Measurements from ENCODE around the gene PPP2R2B. TPM values are rescaled to one million over a fixed set of nuclear protein-coding genes. Genes with fewer than 3 reads are reported as not detected.

Gene PPP2R2B
- total RNA-seq, 3 donors from 2014 or later = 0.99 to 5.9 (median 1.2) TPM

DNA sequence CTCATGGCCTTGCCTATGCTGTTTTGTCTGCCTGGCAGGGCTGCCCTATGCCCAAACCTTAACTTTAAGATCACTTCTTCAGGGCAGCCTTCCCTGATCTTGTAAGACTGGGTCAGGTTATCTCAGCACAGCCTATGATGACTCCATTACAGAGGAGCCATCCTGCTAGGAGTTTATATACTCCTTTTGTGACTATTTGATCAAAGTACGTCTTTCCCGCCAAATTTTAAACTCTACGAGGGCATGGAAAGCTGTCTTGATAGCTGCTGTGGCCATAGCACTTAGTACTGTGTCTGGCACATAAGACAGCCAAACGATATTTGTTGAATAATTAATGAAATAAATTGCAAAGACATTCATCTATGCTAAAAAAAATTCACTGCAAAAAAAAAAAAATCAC, 60.6 kb downstream of the PPP2R2B start:
- no peaks in the 10 kb centered on the region for H3K9me3 ChIP-seq
- DNase-seq (no peak), ATAC-seq (no peak)
- no peaks in the 10 kb centered on the region for H3K4me1 ChIP-seq (ENCODE audit: low read depth)
- intact Hi-C loops (cut with DNase I, micrococcal nuclease) = no loop called here
- H3K36me3 ChIP-seq (ENCODE audit: low read depth) = no peaks in the 10 kb centered on the region
- H3K4me3 ChIP-seq = no peak overlapping the region
- TF ChIP-seq, protein P1, sequence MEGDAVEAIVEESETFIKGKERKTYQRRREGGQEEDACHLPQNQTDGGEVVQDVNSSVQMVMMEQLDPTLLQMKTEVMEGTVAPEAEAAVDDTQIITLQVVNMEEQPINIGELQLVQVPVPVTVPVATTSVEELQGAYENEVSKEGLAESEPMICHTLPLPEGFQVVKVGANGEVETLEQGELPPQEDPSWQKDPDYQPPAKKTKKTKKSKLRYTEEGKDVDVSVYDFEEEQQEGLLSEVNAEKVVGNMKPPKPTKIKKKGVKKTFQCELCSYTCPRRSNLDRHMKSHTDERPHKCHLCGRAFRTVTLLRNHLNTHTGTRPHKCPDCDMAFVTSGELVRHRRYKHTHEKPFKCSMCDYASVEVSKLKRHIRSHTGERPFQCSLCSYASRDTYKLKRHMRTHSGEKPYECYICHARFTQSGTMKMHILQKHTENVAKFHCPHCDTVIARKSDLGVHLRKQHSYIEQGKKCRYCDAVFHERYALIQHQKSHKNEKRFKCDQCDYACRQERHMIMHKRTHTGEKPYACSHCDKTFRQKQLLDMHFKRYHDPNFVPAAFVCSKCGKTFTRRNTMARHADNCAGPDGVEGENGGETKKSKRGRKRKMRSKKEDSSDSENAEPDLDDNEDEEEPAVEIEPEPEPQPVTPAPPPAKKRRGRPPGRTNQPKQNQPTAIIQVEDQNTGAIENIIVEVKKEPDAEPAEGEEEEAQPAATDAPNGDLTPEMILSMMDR (IDR thresholded peaks at IDR 0.05) = no peak

DNA sequence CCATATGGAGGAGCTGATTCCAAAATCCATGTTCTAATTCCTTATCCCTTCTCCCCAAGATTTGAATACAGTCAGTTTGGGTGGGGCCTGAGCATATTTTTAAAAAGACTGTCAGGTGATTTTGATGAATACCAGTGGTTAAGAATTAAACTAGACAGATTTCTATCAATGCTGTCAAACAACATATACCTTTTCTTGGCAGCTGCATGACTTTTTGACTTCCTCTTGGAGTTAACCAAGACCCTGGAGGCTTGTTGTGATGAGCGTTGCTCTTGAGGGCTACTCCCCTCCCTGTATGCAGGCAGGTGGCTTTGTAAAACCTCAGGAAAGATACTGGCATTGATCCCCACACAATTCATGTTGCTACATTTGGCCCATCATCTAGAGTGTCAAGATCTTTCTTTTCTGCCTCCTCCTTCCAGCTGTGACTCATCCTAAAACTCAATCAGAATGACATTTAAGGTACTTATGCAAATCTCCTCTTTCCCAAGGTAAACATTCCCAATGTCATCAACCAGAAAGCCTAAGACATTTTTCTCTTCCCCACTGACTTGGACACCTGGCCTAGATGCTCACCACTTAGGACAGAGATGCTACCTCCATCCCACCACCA, 61.7 kb downstream of the PPP2R2B start:
- intact Hi-C loops (cut with DNase I, micrococcal nuclease) = no loop called here

DNA sequence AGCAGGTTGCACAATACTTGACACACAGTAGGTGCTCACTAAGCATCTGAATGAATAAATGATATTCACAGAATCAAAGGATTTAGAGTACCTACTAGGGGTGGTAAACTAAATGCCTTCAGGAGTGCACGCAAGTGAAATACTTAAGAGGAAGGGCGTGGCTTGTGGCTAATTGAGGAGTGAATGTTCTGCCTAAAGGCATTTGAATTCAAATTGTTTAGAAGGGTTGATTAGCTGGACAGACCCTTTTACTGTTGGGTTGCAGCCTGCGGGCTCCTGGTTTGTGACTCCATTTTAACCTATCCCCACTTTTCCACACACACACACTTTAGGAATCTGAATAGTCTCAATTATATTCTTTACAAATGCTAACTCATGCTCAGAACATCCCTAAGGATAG, 63.1 kb downstream of the PPP2R2B start:
- intact Hi-C loops (cut with DNase I, micrococcal nuclease) = no loop called here
- Histone ChIP-seq H3K4me1 (ENCODE audit: low read depth) (no peaks in the 10 kb centered on the region), H3K9me3 (no peaks in the 10 kb centered on the region), H3K36me3 (ENCODE audit: low read depth) (no peaks in the 10 kb centered on the region), H3K4me3 (no peak overlapping the region)
- DNase-seq (no peak), ATAC-seq (no peak)
- TF ChIP-seq, protein P1 (IDR thresholded peaks at IDR 0.05) = no peak

More for the DNA sequence above, 61.7 kb downstream of the PPP2R2B start:
- DNase-seq (no peak), ATAC-seq (no peak)
- no peaks in the 10 kb centered on the region for H3K9me3 ChIP-seq
- TF ChIP-seq, protein P1 (IDR thresholded peaks at IDR 0.05) = no peak
- no peaks in the 10 kb centered on the region for H3K4me1 ChIP-seq (ENCODE audit: low read depth)
- no peaks in the 10 kb centered on the region for H3K36me3 ChIP-seq (ENCODE audit: low read depth)
- no peak overlapping the region for H3K4me3 ChIP-seq

DNA sequence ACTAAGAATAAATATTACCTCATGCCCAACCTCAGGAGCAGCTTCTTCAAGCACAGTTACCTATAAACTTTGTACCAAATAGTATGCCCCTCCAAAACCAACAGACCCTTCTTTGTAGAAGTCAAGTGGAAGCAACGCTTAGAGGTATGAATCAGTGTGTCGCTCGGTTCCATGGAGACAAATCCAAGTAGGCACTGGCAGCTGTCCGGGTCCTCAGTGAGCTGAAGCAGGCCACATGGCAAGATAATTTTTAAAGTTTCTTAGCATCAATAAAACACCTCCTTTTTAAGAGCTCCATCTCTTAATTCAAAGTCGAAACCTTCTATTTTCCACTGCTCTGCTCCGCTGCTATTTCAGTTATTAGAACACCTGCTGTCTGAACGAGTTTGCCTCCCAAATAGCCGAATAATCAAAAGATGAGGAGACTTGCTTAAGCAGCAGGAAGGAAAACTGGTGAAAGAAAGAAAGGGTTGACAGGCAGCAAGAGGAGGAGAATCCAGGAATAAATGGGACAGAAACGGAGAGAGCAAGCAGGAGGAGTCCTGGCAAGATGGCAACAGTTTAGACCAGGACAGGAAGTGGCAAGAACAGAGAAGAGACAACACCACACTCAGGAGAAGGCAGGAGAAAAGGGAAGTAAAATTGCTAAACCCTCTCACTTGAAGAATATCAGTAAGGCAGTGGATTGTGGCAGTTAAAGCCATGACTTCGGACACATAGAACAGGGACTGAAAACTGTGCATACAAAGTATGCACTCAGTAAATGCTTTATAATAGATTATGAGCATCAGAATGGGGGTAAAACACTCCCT, 65.0 kb downstream of the PPP2R2B start:
- H3K9me3 ChIP-seq = no peaks in the 10 kb centered on the region
- no peaks in the 10 kb centered on the region for H3K4me1 ChIP-seq (ENCODE audit: low read depth)
- no peak for DNase-seq
- TF ChIP-seq, protein P1 (IDR thresholded peaks at IDR 0.05) = no peak
- H3K4me3 ChIP-seq = no peak overlapping the region
- ATAC-seq = no peak
- intact Hi-C loops (cut with DNase I, micrococcal nuclease) = no loop called here
- no peaks in the 10 kb centered on the region for H3K36me3 ChIP-seq (ENCODE audit: low read depth)

DNA sequence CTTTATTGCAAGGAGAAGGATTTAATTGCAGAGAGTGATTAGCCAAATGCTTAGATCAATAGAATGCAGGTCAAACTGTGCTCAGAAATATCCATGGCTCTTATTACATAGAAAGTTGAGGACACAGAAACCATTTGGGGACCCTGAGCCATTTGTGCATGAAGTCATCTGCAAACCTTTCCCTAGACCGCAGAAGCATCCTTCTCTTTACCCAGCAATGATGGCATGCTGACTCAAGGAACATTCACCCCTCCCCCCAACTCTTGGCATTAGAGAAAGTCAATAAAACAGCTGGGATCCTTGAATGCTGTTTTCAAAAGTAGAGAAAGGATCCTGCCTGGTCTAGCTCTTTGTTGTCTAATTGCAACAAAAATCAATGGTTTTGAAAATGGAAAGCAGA, 73.5 kb downstream of the PPP2R2B start:
- intact Hi-C loops (cut with DNase I, micrococcal nuclease) = no loop called here
- ATAC-seq (no peak), DNase-seq (no peak)
- TF ChIP-seq, protein P1 (IDR thresholded peaks at IDR 0.05) = no peak
- no peaks in the 10 kb centered on the region for H3K36me3 ChIP-seq (ENCODE audit: low read depth)
- no peaks in the 10 kb centered on the region for H3K4me1 ChIP-seq (ENCODE audit: low read depth)
- no peaks in the 10 kb centered on the region for H3K9me3 ChIP-seq
- no peak overlapping the region for H3K4me3 ChIP-seq
